B cell (primary cell): ENCODE measurements around the gene PTPN1.

Experiments used
- EZH2 ChIP-seq: IDR thresholded peaks from 2 replicates; pipeline ENCODE4 v1.6.1; 2012; ENCODE audit warnings: borderline replicate concordance, low read depth, mild to moderate bottlenecking, moderate library complexity, low read length; ENCODE audit not compliant: insufficient read depth, poor library complexity, severe bottlenecking
- TF ChIP-seq, protein P1 (sequence below): fragments of 200-600 bp; IDR thresholded peaks from one replicate; pipeline ENCODE4 v1.8.0; 2022; ENCODE audit warnings: antibody characterized with exemption, mild to moderate bottlenecking

DNA sequence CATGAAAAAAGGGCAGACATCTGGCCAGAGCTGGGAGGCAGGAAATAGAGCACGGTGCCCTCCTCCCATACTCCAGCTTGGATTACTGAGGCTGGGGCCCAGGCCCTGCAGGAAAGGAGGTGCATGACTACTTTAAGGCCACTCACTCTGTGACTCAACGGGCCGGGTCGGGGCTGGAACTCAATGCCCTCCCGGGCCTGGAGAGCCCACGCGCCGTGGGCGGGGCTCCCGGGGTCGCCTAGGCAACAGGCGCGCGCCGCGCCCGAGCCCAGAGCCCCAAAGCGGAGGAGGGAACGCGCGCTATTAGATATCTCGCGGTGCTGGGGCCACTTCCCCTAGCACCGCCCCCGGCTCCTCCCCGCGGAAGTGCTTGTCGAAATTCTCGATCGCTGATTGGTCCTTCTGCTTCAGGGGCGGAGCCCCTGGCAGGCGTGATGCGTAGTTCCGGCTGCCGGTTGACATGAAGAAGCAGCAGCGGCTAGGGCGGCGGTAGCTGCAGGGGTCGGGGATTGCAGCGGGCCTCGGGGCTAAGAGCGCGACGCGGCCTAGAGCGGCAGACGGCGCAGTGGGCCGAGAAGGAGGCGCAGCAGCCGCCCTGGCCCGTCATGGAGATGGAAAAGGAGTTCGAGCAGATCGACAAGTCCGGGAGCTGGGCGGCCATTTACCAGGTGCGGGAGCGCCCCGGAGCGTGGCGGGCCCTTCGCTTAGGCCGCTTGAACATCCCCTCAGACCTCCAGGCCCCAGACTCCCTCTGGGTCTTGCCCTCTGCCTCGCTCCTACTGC, at the start of gene PTPN1:
- TF ChIP-seq, protein P1, sequence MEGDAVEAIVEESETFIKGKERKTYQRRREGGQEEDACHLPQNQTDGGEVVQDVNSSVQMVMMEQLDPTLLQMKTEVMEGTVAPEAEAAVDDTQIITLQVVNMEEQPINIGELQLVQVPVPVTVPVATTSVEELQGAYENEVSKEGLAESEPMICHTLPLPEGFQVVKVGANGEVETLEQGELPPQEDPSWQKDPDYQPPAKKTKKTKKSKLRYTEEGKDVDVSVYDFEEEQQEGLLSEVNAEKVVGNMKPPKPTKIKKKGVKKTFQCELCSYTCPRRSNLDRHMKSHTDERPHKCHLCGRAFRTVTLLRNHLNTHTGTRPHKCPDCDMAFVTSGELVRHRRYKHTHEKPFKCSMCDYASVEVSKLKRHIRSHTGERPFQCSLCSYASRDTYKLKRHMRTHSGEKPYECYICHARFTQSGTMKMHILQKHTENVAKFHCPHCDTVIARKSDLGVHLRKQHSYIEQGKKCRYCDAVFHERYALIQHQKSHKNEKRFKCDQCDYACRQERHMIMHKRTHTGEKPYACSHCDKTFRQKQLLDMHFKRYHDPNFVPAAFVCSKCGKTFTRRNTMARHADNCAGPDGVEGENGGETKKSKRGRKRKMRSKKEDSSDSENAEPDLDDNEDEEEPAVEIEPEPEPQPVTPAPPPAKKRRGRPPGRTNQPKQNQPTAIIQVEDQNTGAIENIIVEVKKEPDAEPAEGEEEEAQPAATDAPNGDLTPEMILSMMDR = no peak
- no peak for TF ChIP-seq EZH2
